Measurements from ENCODE around the gene PID1.
A peak's percentile ranks its signal among the peaks of the same experiment; 100 is the strongest.

PID1 gene

DNA sequence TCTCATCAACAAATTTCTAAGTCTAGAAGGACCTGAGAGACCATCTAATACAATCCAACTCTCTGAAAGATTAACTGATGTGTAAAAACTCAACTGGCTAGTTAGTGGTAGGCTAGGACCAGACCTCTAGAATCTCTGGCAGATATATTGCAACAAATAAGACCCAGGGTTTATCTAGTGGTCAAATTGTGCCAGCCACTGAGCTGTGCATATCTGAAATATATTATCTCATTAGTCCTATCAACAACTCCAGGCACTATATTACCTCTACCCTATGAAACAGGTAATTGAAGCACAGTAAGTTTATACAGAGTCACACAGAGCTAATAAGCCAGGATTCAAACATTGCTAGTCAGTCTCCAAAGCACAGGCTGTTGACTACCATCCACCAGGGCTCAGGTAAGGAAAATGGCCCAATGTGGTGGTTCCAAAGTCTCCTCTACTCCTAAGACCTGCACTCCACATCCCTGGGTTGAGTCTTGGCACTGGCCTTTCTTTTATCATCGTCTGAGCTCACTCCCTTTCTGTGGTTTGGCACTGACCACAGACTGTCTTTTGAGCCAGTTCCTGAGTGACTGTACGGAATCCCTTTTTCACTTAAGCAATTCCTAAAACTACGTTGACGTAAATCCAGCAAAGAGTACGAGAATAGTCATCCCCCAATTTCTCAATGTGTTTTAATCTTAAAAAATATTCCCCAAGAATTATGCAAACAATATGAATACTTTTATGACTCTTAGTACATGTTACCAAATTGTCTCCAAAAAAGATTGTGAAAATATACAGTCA is 11.9 kb upstream of the PID1 start:
- no peak for TF ChIP-seq CTCF (IDR thresholded peaks at IDR 0.05; ENCODE audit: low read depth, low read length)
- Histone ChIP-seq H3K4me3 (ENCODE audit: low read depth, low read length) (no peak overlapping the region), H3K9me3 (ENCODE audit: severe bottlenecking) (no peaks in the 10 kb centered on the region), H3K27me3 (ENCODE audit: insufficient read depth, low read depth, severe bottlenecking) (peaks cover 30% of the 10 kb centered on the region), H3K27ac (no peak overlapping the region), H3K36me3 (no peaks in the 10 kb centered on the region)
- no peak for DNase-seq

GRCh38 chr2:229279516-229279915 is 8.4 kb upstream of the PID1 start:
- no peak for TF ChIP-seq CTCF (IDR thresholded peaks at IDR 0.05; ENCODE audit: low read depth, low read length)
- Histone ChIP-seq H3K27ac (no peak overlapping the region), H3K36me3 (no peaks in the 10 kb centered on the region), H3K27me3 (ENCODE audit: insufficient read depth, low read depth, severe bottlenecking) (peaks cover 47% of the 10 kb centered on the region), H3K4me3 (ENCODE audit: low read depth, low read length) (no peak overlapping the region), H3K9me3 (ENCODE audit: severe bottlenecking) (no peaks in the 10 kb centered on the region)
- no peak for DNase-seq

DNA sequence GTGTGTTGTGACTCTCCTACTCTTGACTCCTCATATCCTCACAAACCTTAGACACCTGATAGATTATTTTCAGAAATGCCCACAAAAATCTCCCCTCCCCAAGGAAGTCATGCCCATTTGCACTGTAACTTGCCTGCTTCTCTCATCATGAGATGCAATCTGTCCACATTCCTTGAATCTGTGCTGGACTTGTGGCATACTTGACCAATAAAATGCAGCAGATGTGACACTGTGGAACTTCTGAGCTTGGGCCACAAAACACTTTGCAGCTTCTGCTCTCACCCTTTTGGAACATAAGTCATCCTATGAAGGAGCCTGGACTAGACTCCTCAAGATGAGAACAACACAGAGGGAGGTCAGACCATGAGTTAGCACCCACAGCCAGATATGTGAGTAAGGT is 4.4 kb upstream of the PID1 start:
- Histone ChIP-seq H3K36me3 (no peaks in the 10 kb centered on the region), H3K27ac (no peak overlapping the region), H3K27me3 (ENCODE audit: insufficient read depth, low read depth, severe bottlenecking) (peaks cover 54% of the 10 kb centered on the region), H3K4me3 (ENCODE audit: low read depth, low read length) (no peak overlapping the region), H3K9me3 (ENCODE audit: severe bottlenecking) (no peaks in the 10 kb centered on the region)
- no peak for TF ChIP-seq CTCF (IDR thresholded peaks at IDR 0.05; ENCODE audit: low read depth, low read length)
- no peak for DNase-seq

DNA sequence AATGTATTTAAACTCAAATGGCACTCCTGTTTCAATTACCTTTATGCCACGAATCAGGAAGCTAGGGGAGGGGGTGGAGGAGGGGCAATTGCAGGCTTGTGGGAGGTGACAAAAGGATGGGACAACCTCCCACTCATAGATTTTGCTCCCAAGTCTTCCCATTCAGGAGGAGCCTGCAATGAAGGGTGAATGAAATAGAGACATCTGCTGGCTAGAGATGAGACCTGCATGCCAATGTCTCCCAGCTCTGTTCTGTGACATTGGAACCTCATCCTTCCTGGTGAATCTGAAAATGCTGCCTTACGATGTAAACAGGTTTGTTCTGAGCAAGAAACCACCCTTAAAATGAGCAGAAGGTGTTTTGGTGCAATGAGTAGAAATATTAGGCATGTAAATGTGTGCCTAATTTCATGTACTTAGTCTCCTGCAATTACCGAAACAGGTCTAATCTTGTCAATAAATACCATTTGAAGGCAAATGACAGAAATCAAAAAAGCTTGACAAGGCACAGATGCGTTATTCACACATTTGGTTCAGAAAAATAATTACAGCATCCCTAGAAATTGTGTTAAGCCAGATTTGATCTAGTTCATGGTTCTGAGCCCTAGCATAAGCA is 2.7 kb upstream of the PID1 start:
- Histone ChIP-seq H3K9me3 (ENCODE audit: severe bottlenecking) (no peaks in the 10 kb centered on the region), H3K36me3 (no peaks in the 10 kb centered on the region), H3K27me3 (ENCODE audit: insufficient read depth, low read depth, severe bottlenecking) (peaks cover 68% of the 10 kb centered on the region), H3K27ac (no peak overlapping the region), H3K4me3 (ENCODE audit: low read depth, low read length) (no peak overlapping the region)
- peak; percentile 85 for TF ChIP-seq CTCF (IDR thresholded peaks at IDR 0.05; ENCODE audit: low read depth, low read length)
- peak; percentile 34 for DNase-seq

GRCh38 chr2:229273006-229273722 is 2.1 kb upstream of the PID1 start:
- no peaks in the 10 kb centered on the region for H3K36me3 ChIP-seq
- no peaks in the 10 kb centered on the region for H3K9me3 ChIP-seq (ENCODE audit: severe bottlenecking)
- peaks cover 75% of the 10 kb centered on the region for H3K27me3 ChIP-seq (ENCODE audit: insufficient read depth, low read depth, severe bottlenecking)
- H3K27ac ChIP-seq: no peak overlapping the region
- DNase-seq: no peak
- TF ChIP-seq CTCF (IDR thresholded peaks at IDR 0.05; ENCODE audit: low read depth, low read length): no peak
- H3K4me3 ChIP-seq (ENCODE audit: low read depth, low read length): no peak overlapping the region
